Uterus (tissue), 2 donors: ENCODE results near the gene UNKL.

Experiments
- POLR2A ChIP-seq, 2 donors: fragments of 450-650 bp; IDR thresholded peaks; one replicate each; pipeline ENCODE4 v1.6.1; 2016; ENCODE audit warnings: antibody characterized with exemption in 2 of 2, mild to moderate bottlenecking in 1 of 2, moderate library complexity in 1 of 2
- TF ChIP-seq, protein P1 (sequence below), 4 experiments: fragments of 200-600 bp in 2 of 4; fragments of 450-650 bp in 2 of 4; sonication (generic) in 2 of 4; IDR thresholded peaks; one replicate each; pipeline ENCODE4 v1.5.1; 2016 to 2019; ENCODE audit warnings: antibody characterized with exemption in 4 of 4, mild to moderate bottlenecking in 2 of 4, moderate library complexity in 1 of 4

DNA sequence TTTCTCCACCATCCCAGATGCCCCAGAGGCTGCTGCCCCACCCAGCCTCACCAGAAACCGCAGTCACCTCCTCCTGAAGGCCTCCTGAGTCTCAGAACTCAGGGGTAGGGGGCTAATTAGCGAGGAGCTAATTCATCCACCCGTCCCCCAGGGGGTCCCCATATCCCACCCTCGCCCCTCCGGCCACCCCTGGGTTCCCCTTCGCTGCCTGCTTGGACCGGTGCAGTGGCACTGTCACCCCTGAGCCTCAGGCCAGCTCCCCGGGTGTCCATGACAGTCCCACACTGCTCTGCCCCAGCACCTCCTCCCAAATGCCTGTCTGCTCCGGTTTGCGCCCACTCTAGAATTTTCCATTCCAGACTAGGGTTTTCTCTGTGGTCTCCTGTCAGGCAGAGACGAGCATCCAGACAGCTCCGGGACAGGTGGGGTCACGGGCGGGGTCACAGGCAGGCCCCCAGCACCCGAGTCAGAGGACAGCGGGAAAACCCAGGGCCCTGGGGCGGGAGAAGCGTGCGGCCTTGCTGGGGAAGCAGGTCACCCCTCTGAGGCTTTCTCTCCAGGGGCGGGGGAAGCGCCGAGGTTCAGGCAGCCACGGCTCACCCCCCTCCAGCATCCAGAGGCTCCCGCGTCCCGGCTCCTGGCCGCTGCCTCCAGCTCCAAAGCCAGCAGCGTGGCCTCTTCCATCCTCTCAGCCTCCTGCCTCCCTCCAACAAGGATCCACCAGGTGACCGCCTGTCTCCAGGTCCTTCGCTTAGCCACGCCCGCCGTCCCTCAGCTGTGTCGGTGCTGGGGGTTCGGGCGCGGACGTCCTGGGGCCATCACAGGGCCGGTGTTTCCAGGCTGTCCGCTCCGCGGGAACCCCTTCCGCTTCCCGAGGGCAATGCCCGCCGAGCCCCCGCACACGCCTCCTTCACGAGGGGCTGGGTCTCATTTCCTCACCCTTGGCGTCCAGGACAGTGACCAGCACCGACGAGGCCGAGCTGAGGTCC is 13.3 kb upstream of the UNKL start:
- TF ChIP-seq, protein P1, sequence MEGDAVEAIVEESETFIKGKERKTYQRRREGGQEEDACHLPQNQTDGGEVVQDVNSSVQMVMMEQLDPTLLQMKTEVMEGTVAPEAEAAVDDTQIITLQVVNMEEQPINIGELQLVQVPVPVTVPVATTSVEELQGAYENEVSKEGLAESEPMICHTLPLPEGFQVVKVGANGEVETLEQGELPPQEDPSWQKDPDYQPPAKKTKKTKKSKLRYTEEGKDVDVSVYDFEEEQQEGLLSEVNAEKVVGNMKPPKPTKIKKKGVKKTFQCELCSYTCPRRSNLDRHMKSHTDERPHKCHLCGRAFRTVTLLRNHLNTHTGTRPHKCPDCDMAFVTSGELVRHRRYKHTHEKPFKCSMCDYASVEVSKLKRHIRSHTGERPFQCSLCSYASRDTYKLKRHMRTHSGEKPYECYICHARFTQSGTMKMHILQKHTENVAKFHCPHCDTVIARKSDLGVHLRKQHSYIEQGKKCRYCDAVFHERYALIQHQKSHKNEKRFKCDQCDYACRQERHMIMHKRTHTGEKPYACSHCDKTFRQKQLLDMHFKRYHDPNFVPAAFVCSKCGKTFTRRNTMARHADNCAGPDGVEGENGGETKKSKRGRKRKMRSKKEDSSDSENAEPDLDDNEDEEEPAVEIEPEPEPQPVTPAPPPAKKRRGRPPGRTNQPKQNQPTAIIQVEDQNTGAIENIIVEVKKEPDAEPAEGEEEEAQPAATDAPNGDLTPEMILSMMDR (IDR thresholded peaks at IDR 0.05) = no peak
- no peak for TF ChIP-seq POLR2A (IDR thresholded peaks at IDR 0.05)
